Sigmoid colon (tissue), 4 donors: ENCODE data around the gene PUS7.

Experiments used
- POLR2A ChIP-seq, 2 donors: fragments of 450-650 bp; IDR thresholded peaks; one replicate each; pipeline ENCODE4 v1.6.1; 2016; ENCODE audit warnings: antibody characterized with exemption in 2 of 2, mild to moderate bottlenecking in 2 of 2, moderate library complexity in 2 of 2
- POLR2AphosphoS5 ChIP-seq, 4 donors: sonication (generic); formaldehyde crosslinking; IDR thresholded peaks; one replicate each; pipeline ENCODE4 v1.6.1; 2017; ENCODE audit warnings: antibody characterized with exemption in 4 of 4
- TF ChIP-seq, protein P1 (sequence below), 4 experiments: fragments of 450-650 bp in 3 of 4; fragments of 200-600 bp in 1 of 4; IDR thresholded peaks; one replicate each; pipeline ENCODE4 v1.5.1; 2016 to 2019; ENCODE audit warnings: antibody characterized with exemption in 4 of 4, mild to moderate bottlenecking in 3 of 4, moderate library complexity in 2 of 4

GRCh38 chr7:105444342-105444987, 77.6 kb downstream of the PUS7 start:
- TF ChIP-seq, protein P1, sequence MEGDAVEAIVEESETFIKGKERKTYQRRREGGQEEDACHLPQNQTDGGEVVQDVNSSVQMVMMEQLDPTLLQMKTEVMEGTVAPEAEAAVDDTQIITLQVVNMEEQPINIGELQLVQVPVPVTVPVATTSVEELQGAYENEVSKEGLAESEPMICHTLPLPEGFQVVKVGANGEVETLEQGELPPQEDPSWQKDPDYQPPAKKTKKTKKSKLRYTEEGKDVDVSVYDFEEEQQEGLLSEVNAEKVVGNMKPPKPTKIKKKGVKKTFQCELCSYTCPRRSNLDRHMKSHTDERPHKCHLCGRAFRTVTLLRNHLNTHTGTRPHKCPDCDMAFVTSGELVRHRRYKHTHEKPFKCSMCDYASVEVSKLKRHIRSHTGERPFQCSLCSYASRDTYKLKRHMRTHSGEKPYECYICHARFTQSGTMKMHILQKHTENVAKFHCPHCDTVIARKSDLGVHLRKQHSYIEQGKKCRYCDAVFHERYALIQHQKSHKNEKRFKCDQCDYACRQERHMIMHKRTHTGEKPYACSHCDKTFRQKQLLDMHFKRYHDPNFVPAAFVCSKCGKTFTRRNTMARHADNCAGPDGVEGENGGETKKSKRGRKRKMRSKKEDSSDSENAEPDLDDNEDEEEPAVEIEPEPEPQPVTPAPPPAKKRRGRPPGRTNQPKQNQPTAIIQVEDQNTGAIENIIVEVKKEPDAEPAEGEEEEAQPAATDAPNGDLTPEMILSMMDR (IDR thresholded peaks at IDR 0.05) = no peak
- TF ChIP-seq POLR2A (IDR thresholded peaks at IDR 0.05) = no peak
- TF ChIP-seq POLR2AphosphoS5 (IDR thresholded peaks at IDR 0.05) = no peak
